SJSA1 (cell line): ENCODE results near the gene GUCA2B. TPM values are rescaled to one million over a fixed set of nuclear protein-coding genes. Genes with fewer than 3 reads are reported as not detected.

ENCODE experiments used
- DNase-seq, 2 experiments: peaks; one replicate each; pipeline ENCODE4 v3.0.0-alpha.2; 2015 to 2020; ENCODE audit warnings: low spot score in 2 of 2, low read depth in 1 of 2
- H3K27ac ChIP-seq: fragments of 250-450 bp; sonication (Bioruptor Pico); 2 replicates; pipeline ENCODE4 v1.5.1; 2020; ENCODE audit warnings: mild to moderate bottlenecking, moderate library complexity
- H3K27me3 ChIP-seq: fragments of 250-450 bp; sonication (Bioruptor Pico); replicated peaks from 2 replicates; pipeline ENCODE4 v1.5.1; 2020; ENCODE audit warnings: mild to moderate bottlenecking, moderate library complexity
- H3K36me3 ChIP-seq: fragments of 250-450 bp; sonication (Bioruptor Pico); 2 replicates; pipeline ENCODE4 v1.5.1; 2020; ENCODE audit warnings: mild to moderate bottlenecking
- H3K4me1 ChIP-seq: fragments of 250-450 bp; sonication (Bioruptor Pico); replicated peaks from 2 replicates; pipeline ENCODE4 v1.6.1; 2021; ENCODE audit warnings: mild to moderate bottlenecking
- H3K4me3 ChIP-seq: fragments of 250-450 bp; sonication (Bioruptor Pico); 2 replicates; pipeline ENCODE4 v1.5.1; 2020; ENCODE audit warnings: mild to moderate bottlenecking
- H3K9me3 ChIP-seq: fragments of 250-450 bp; sonication (Bioruptor Pico); replicated peaks from 2 replicates; pipeline ENCODE4 v1.5.1; 2020; ENCODE audit warnings: mild to moderate bottlenecking
- total RNA-seq: library from RNA; depleted of rRNA; stranded (reverse); fragments of >200 nt; shearing (Covaris generic); gene quantifications from 2 replicates; pipeline ENCODE4 v1.2.3, GENCODE V29; 2014

GUCA2B gene
- total RNA-seq, 1 experiment from 2014 or later = not detected

DNA sequence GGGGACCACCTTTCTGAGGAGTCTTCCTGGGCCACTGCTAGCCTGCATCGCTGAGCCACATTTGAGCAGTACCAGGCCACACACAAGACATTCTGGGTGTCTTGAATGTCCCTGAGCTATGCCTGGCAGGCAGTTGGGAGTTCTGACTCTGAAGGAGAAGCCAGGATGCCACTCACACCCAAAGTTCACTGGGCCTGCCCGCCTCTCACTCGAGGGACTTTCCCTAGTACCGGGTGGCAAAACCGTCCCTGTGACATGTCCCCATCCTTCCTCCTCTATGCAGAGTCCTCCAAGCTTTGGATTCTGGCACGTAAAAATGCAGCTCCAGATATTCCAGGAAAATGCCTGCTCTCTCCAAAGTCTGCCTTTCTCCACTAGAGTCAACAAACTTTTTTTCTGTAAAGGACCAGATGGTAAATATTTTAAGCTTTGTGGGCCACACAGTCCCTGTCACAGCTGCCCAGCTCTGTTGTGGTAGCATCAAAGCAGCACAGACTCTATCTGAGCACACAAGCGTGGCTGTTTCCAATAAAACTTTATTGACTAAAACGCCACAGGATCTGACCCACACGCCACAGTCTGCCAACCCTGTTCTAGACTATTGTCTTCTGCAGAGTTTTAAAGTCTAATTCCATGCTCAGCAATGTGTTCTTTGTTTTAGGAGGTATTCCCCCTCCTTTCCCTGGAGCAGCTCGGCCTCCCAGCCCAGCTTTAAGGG is 19.2 kb upstream of the GUCA2B start:
- no peak for DNase-seq
- Histone ChIP-seq H3K27me3 (peaks cover 9% of the 10 kb centered on the region), H3K36me3 (no peaks in the 10 kb centered on the region), H3K4me3 (no peak overlapping the region), H3K9me3 (no peaks in the 10 kb centered on the region), H3K4me1 (no peaks in the 10 kb centered on the region), H3K27ac (no peak overlapping the region)

DNA sequence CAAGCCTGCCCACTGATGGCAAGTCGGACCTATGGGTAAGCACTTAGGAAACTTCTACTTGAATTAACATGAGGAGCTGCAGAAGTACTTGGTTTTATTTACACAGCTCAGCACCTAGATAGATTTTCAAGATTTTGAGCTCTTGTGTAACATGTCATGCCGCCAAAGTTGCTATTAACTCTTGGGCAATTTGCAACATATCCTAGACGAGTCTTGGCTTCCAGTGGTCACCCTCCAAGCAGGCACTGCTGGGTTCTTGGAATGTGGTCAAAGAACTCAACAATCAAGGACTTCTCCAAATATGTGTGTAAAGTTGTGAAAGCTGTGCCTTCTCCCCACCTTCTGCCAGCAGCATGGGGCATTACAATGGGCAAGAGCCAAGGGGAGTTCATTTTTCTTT is 17.8 kb upstream of the GUCA2B start:
- H3K27me3 ChIP-seq = peaks cover under 1% of the 10 kb centered on the region
- no peak overlapping the region for H3K4me3 ChIP-seq
- H3K4me1 ChIP-seq = no peaks in the 10 kb centered on the region
- H3K36me3 ChIP-seq = no peaks in the 10 kb centered on the region
- no peak overlapping the region for H3K27ac ChIP-seq
- H3K9me3 ChIP-seq = no peaks in the 10 kb centered on the region
- no peak for DNase-seq

DNA sequence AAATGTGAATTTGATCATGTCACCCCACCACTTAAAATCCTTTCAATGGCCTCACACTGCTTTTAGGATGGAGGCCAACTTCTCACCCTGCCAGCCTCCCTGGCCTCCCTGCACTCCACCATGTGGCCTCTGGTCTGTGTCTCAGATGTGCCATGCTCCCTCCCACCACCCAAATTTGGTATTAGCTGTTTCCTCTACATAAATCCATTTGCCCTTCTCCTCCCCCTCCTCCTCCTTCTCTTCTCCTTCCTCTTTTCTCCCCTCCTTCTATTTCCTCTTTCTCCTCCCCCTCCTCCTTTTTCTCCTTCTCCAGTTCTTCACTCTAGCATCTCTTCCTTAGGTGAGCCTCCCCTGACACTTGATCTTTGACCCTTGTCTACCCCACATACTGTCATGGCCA is 16.7 kb upstream of the GUCA2B start:
- Histone ChIP-seq H3K27ac (no peak overlapping the region), H3K4me3 (no peak overlapping the region), H3K9me3 (no peaks in the 10 kb centered on the region)

DNA sequence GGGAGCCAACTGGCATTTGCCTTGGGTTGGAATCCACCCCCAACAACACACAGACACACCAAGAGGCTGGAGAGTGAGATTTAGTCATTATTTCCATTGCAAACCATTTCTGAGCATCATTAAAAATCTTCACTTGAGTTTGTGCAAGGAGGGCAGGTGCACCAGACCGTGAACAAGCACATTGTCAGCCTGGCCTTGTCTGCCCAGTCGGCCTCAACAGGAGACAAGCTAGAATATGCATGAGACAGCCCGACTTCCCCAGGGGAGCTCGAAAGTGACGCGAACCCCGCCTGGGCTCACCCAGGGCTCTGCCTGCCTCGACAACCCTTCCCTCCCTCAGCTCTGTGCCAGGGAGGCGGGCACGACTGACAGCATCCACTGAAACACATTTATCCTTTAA is 15.4 kb upstream of the GUCA2B start:
- no peaks in the 10 kb centered on the region for H3K36me3 ChIP-seq
- no peaks in the 10 kb centered on the region for H3K4me1 ChIP-seq
- no peak overlapping the region for H3K27ac ChIP-seq
- H3K9me3 ChIP-seq = no peaks in the 10 kb centered on the region
- peaks cover 6% of the 10 kb centered on the region for H3K27me3 ChIP-seq
- no peak overlapping the region for H3K4me3 ChIP-seq
- no peak for DNase-seq

More for the DNA sequence above, 16.7 kb upstream of the GUCA2B start:
- H3K27me3 ChIP-seq = no peaks in the 10 kb centered on the region; the same call in none of the 2 replicates
- no peak for DNase-seq
- H3K36me3 ChIP-seq = no peaks in the 10 kb centered on the region
- no peaks in the 10 kb centered on the region for H3K4me1 ChIP-seq

DNA sequence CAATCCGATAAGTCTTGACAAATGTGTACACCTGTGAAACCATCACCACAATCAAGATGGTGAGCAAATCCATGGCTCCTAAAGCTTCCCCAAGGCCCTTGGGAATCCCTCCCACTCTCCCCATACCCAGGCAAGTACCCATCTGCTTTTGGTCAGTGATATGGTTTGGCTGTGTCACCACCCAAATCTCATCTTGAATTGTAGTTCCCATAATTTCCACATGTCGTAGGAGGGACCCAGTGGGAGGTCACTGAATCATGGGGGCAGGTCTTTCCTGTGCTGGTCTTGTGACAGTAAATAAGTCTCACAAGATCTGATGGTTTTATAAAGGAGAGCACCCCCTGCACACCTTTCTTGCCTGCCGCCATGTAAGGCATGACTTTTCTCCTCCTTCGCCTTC is 14.6 kb upstream of the GUCA2B start:
- Histone ChIP-seq H3K27ac (no peak overlapping the region), H3K9me3 (no peaks in the 10 kb centered on the region), H3K4me3 (no peak overlapping the region), H3K4me1 (no peaks in the 10 kb centered on the region), H3K36me3 (no peaks in the 10 kb centered on the region), H3K27me3 (peaks cover 13% of the 10 kb centered on the region)
- no peak for DNase-seq

DNA sequence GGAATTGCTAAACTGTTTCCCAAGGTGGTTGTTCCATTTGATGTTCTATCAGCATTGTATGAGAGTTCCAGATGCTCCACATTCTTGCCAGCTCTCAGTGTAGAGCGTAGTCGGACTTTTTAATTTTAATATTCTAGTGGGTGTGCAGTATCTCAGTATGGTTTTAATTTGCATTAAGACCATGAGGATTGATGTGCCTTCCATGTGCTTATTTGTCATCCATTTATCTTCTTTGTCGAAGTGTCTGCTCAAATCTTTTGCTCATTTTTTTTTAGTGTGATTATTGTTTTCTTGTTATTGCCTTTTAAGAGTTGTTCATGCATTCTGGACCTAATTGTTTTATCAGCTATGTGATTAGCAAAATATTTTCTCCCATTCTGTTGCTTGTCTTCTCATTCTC is 13.8 kb upstream of the GUCA2B start:
- Histone ChIP-seq H3K27me3 (peaks cover 13% of the 10 kb centered on the region), H3K4me3 (no peak overlapping the region), H3K36me3 (no peaks in the 10 kb centered on the region), H3K4me1 (no peaks in the 10 kb centered on the region), H3K9me3 (no peaks in the 10 kb centered on the region), H3K27ac (no peak overlapping the region)
- no peak for DNase-seq

DNA sequence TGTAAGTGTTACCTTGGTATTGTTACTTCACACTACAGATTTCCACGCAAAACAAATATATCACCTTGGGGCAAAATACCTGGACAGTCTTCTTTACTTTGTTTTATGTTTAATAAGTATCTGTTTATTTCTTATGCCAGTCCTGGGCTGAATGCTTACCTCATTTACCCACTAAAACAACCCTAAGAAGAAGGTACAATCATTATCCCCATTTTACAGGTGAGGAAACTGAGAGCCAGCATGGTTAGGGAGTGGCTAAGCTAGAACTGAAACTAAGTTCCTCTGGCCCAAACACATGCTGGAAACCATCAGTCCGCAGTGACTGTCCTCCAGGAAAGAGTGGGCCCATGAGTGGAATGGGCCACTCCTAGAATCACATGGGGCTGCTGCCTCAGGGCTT is 13.0 kb upstream of the GUCA2B start:
- Histone ChIP-seq H3K4me1 (no peaks in the 10 kb centered on the region), H3K36me3 (no peaks in the 10 kb centered on the region), H3K27ac (no peak overlapping the region), H3K9me3 (no peaks in the 10 kb centered on the region), H3K27me3 (peaks cover 18% of the 10 kb centered on the region), H3K4me3 (no peak overlapping the region)
- DNase-seq = no peak

DNA sequence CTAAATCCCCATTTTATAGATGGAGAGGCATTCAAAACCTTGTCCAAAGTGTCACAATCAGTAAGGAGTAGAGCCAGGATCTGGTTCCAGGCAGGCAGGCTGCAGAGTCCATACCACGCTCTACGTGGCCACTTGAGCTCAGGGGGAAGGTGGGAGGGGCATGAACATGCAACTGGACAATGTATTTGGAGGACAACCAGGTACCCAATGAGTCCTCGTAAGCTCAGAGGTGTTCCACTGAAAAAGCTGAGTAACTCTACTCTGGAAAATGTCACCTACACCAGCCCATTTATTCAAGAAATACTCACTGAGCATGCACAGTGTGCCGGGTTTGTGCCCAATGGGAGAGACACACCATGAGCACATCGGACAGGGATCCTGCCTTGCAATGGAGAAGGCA is 11.2 kb upstream of the GUCA2B start:
- H3K27ac ChIP-seq = no peak overlapping the region
- no peak for DNase-seq
- no peaks in the 10 kb centered on the region for H3K4me1 ChIP-seq
- H3K27me3 ChIP-seq = peaks cover 34% of the 10 kb centered on the region
- no peak overlapping the region for H3K4me3 ChIP-seq
- no peaks in the 10 kb centered on the region for H3K9me3 ChIP-seq
- H3K36me3 ChIP-seq = no peaks in the 10 kb centered on the region

DNA sequence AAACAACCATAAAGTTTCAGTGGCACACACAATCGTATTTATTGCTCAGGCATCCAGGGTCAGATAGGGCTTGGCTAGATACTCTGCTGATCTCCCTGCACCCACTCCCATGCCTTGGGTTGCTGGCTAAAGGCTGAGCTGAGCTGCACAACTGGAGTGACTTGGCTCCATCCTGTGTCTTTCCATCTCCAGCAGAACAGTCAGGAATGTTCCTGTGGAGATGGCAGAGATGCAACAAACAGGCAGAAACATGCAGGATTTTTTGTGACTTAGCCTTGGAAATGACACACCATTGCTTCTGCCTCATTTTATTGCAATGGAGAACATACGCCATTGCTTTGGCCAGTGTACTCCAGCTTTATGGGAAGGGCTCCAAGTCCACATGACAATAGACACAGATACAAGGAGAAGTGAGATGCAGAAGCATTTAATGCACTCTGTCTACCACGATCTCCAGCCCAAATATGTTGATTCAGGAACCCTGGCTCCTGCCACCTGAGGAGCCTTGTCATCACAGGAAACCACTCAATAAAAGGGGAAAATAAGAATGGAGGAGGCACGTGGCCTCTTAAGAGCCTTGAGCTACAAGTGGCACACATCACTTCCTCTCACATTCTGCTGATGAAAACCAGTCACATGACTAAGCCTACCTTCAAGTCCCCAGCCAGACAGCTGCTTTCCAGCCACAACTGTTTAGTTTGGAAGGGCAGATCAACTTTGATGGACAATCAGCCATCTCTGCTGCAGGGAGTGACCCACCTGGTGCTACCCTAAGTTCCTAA is 10.1 kb upstream of the GUCA2B start:
- no peak overlapping the region for H3K4me3 ChIP-seq
- H3K36me3 ChIP-seq = no peaks in the 10 kb centered on the region
- H3K4me1 ChIP-seq = no peaks in the 10 kb centered on the region
- H3K27ac ChIP-seq = no peak overlapping the region
- peaks cover 44% of the 10 kb centered on the region for H3K27me3 ChIP-seq
- no peaks in the 10 kb centered on the region for H3K9me3 ChIP-seq
- DNase-seq = no peak

DNA sequence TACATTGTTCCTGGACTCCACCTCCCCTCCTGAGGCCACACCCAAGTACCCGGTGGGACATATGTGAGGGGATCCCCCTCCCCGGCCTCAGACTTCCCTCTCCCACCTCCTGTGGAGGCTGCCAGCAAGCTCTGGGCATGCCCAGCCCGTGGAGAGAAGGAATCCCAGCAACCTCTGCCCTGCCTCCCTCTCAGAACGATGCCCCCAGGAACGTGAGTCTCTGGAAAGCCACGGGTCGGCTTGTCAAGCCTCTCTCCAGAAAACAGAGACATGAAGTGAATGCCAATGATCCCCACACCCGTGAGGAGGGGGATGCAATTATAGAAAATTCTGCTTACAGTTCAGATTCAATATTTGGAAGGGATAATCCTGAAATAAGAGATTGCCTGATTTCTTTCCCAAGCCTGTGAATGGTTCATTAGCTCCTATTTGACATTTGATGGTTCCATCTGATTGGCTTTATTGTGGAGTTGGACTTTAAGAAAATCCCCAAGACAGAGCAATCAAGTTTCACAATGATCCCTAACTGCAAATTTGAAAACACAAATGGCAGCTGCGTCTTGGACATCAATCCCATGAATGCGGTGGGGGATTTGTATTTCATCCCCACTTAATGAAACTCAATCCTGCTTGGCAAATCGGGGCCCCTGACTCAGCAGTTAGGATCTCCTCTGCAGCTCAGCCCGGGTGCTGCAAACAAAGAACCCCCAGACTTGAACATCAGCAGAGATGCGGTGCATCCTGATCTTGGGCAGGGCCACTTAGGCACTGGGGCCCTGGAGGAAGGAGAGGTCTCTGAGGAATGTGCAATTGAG is 9.1 kb upstream of the GUCA2B start:
- H3K27me3 ChIP-seq = peaks cover 46% of the 10 kb centered on the region
- H3K4me1 ChIP-seq = no peaks in the 10 kb centered on the region
- H3K36me3 ChIP-seq = no peaks in the 10 kb centered on the region
- H3K9me3 ChIP-seq = no peaks in the 10 kb centered on the region
- H3K27ac ChIP-seq = no peak overlapping the region
- no peak overlapping the region for H3K4me3 ChIP-seq
- DNase-seq = no peak

DNA sequence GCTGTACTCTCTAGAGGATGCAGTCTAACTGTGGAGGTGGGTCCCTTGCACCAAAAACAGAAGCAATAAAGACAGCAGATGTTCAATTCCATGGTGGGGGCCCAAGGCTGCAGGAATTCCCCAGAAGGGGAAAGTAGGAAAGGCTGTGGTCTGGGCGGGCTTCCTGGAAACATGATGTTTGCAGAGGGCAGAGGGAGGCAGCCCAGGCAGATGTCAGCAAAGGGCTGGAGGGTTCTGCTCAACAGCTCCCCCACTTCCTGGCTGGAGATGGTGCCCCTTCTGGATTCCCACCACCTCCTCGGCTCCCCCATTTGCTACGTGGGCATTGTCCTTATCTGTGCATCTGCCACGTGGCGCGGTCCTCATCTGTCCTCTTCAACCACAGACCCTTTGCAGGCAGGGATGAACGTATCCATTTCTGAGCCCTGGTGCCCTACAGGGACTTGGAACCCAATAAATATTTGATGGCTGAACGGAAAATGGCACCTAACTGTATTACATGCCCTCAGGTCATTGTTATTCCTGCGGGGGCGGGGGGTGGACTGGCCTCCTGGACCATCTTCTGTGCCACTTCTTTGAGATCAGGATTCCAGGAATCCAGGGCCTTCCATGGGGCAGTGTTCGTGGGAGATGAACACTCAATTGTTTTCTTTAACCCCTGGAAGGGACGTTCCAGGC is 8.4 kb upstream of the GUCA2B start:
- peaks cover 46% of the 10 kb centered on the region for H3K27me3 ChIP-seq
- H3K27ac ChIP-seq = no peak overlapping the region
- no peaks in the 10 kb centered on the region for H3K4me1 ChIP-seq
- H3K36me3 ChIP-seq = no peaks in the 10 kb centered on the region
- DNase-seq = no peak
- H3K9me3 ChIP-seq = no peaks in the 10 kb centered on the region
- no peak overlapping the region for H3K4me3 ChIP-seq

DNA sequence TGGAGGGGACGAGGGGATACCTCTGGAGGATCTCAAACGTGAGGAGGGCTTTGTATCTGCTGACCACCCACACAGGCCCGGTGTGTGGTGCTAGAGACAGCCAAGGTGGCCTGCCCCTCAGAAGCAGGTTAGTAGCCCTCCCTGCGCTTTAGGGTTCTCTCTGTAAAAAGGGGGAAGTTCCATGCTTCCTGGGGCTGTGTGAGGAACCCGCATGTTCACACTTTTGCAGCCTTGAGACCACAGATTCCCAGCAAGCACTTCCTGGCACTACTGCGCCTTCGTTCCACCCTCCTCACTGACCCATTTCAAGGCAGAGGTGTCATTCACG is 7.9 kb upstream of the GUCA2B start:
- Histone ChIP-seq H3K9me3 (no peaks in the 10 kb centered on the region), H3K4me1 (no peaks in the 10 kb centered on the region), H3K4me3 (no peak overlapping the region), H3K27me3 (peaks cover 50% of the 10 kb centered on the region), H3K36me3 (no peaks in the 10 kb centered on the region), H3K27ac (no peak overlapping the region)
- no peak for DNase-seq

DNA sequence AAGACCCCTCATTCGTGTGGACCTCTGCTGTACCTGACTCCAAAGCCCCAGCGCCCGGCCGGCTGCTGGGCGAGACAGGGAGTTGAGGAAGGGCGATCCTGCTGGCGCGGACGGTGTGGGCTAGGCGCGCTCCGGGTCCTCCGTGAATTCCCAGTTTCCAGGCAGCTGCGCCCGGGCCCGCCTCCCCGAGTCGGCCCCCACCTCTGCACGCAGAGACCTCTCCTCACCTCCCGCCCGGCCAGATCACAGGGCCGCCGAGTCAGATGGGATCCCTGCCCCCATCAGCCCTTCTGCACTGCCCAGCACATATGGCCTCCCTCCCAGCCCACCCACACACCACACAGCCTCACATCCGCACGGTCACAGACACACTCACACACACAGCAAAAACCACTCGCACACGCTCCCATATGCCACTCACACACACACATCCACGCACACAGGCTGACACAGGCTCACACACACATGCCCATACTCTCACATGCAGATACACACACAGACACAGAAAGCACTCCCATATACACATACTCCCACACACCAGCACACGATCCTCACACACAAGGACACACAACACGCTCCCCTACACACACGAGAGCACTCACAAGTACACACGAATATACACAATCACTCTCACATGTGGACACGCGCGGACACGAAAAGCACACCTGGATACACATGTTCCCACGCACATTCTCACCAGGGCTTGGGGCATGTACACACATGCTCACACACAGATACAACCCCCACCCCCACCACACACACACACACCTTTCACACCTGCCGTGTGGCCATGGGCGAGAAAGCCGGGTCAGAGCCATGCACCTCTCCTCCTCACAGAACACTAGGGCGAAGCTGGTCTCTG is 7.2 kb upstream of the GUCA2B start:
- DNase-seq = no peak
- peaks cover 51% of the 10 kb centered on the region for H3K27me3 ChIP-seq
- H3K9me3 ChIP-seq = no peaks in the 10 kb centered on the region
- H3K36me3 ChIP-seq = no peaks in the 10 kb centered on the region
- H3K27ac ChIP-seq = no peak overlapping the region
- H3K4me3 ChIP-seq = no peak overlapping the region
- H3K4me1 ChIP-seq = no peaks in the 10 kb centered on the region
